NCI-H345 treated with DMSO at 0.1 percent for 48 hours (cell line): ENCODE results near the gene NFE2L3.
"Not testable (repeated sequence)": the region's sequence is repeated elsewhere in the genome, so short reads cannot be mapped to it uniquely, and the experiment has no call there.

Source experiments
- DNase-seq: peaks from one replicate; lab custom pipeline; 2025; ENCODE audit not compliant: unreplicated experiment; lab: John Stamatoyannopoulos, UW

NFE2L3 gene

GRCh38 chr7:26147030-26147429, 5.0 kb upstream of the NFE2L3 start:
- no peak for DNase-seq

GRCh38 chr7:26147646-26148306, 4.2 kb upstream of the NFE2L3 start:
- DNase-seq, result not testable (repeated sequence)

- not testable (repeated sequence) for DNase-seq
These were observed 3.7 kb upstream of the NFE2L3 start for GRCh38 chr7:26148307-26148700.

- no peak for DNase-seq
These were observed 2.5 kb upstream of the NFE2L3 start for GRCh38 chr7:26149391-26149977.

GRCh38 chr7:26151096-26151495, 902 bp upstream of the NFE2L3 start:
- no peak for DNase-seq

GRCh38 chr7:26151650-26151952, 397 bp upstream of the NFE2L3 start:
- no peak for DNase-seq

GRCh38 chr7:26152782-26153240, 813 bp downstream of the NFE2L3 start:
- not testable (repeated sequence) for DNase-seq

- DNase-seq, result no peak
These were observed 1.3 kb downstream of the NFE2L3 start for GRCh38 chr7:26153241-26153822.

GRCh38 chr7:26153823-26154783, 2.1 kb downstream of the NFE2L3 start:
- DNase-seq, result no peak

GRCh38 chr7:26155531-26156375, 3.8 kb downstream of the NFE2L3 start:
- no peak for DNase-seq

GRCh38 chr7:26156451-26157420, 4.7 kb downstream of the NFE2L3 start:
- DNase-seq, result no peak

GRCh38 chr7:26157520-26158105, 5.6 kb downstream of the NFE2L3 start:
- DNase-seq, result no peak

GRCh38 chr7:26159243-26159642, 7.2 kb downstream of the NFE2L3 start:
- no peak for DNase-seq

GRCh38 chr7:26160896-26161295, 8.9 kb downstream of the NFE2L3 start:
- no peak for DNase-seq

- DNase-seq, result no peak
These were observed 10.4 kb downstream of the NFE2L3 start for GRCh38 chr7:26162431-26162830.

GRCh38 chr7:26163804-26164203, 11.8 kb downstream of the NFE2L3 start:
- not testable (repeated sequence) for DNase-seq

- DNase-seq, result no peak
These were observed 14.1 kb downstream of the NFE2L3 start for GRCh38 chr7:26165950-26166683.

GRCh38 chr7:26166684-26167266, 14.8 kb downstream of the NFE2L3 start:
- no peak for DNase-seq
